ENCODE measurements around the gene FKBP1A. TPM values are rescaled to one million over a fixed set of nuclear protein-coding genes. Genes with fewer than 3 reads are reported as not detected.

FKBP1A gene
- polyA plus RNA-seq, 1 of the 3 experiments (the other 2 are of a cell fraction): 362 TPM

DNA sequence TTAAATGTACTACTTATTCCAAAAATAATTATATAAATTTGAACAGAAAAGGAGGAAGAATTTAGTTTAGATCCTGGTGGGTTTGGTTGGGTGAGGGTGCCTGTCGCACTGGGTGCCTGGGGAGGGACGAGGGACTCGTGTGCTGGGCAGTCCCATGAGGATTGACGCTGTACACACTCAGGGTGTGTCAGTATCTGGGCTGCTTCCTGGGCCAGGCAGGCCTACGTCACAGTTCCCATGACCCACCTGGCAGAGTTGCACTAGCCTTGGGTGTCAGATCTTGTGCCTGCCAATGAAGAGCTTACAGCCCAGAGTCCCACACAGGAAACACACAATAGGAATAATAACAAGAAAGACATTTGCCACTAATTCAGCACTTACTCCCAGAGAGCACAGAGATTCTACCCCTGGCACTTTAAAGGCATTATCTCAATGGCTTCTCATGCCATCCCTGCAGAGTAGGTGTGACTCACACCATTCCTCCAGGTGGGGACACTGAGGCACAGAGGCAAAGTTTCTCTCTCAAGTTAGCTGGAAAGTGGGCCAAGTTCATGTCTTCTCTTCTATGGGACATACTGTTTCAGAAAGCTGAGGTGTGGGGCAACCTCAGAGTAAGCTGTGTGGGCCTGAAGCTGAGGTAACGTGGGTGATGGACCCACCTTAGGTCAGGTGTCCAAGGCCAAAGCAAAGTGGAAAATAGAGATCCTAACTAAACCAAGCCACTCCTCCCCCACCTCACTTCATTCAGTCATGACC, 62.6 kb downstream of the FKBP1A start:
- Histone ChIP-seq H3F3A (replicated peaks; ENCODE audit: insufficient read depth) (no peaks in the 10 kb centered on the region), H3K9me2 (no peaks in the 10 kb centered on the region), H3K79me2 (ENCODE audit: insufficient read depth) (peaks cover 89% of the 10 kb centered on the region), H3K36me3 (replicated peaks in 1 of 2; ENCODE audit: control insufficient read depth in 1 of 2, insufficient read depth in 2 of 2, low read length in 1 of 2) (peaks cover 10 to 13% of the 10 kb centered on the region in 2 experiments), H4K20me1 (ENCODE audit: insufficient read depth) (peaks cover 13% of the 10 kb centered on the region; the same call in 1 of the 2 replicates), H3K9me3 (no peaks in the 10 kb centered on the region), H3K4me2 (no peak overlapping the region), H3K9ac (no peak overlapping the region), H3K4me3 (ENCODE audit: low read depth in 2 of 2, low read length in 1 of 2) (no peak overlapping the region), H3K27ac (ENCODE audit: low read depth in 2 of 2, low read length in 1 of 2) (no peak overlapping the region), H2AFZ (ENCODE audit: low read depth) (no peak overlapping the region), H3K4me1 (ENCODE audit: control insufficient read depth in 1 of 2, insufficient read depth in 2 of 2, low read depth in 1 of 2, low read length in 1 of 2) (peaks cover 19 to 22% of the 10 kb centered on the region in 2 experiments), H3K27me3 (ENCODE audit: insufficient read depth) (no peaks in the 10 kb centered on the region)
- TF ChIP-seq POLR2AphosphoS5 (IDR thresholded peaks at IDR 0.05; ENCODE audit: low read depth, low read length) (no peak), RFX5 (IDR thresholded peaks at IDR 0.05; ENCODE audit: low read length) (no peak), NRF1 (IDR thresholded peaks at IDR 0.05; ENCODE audit: low read depth, low read length) (no peak), FOXM1 (IDR thresholded peaks at IDR 0.05; ENCODE audit: low read depth) (no peak), RXRA (IDR thresholded peaks at IDR 0.05; ENCODE audit: borderline replicate concordance, low read depth) (no peak), SIN3A (IDR thresholded peaks at IDR 0.05; ENCODE audit: borderline replicate concordance, low read depth, low read length) (no peak), RCOR1 (IDR thresholded peaks at IDR 0.05; ENCODE audit: low read length) (no peak), SMC3 (IDR thresholded peaks at IDR 0.05; ENCODE audit: low read depth, low read length) (no peak), RAD21 (IDR thresholded peaks at IDR 0.05; ENCODE audit: low read length) (no peak), EZH2phosphoT487 (IDR thresholded peaks at IDR 0.05; ENCODE audit: borderline replicate concordance, low read depth) (no peak), NFIC (IDR thresholded peaks at IDR 0.05; ENCODE audit: borderline replicate concordance) (no peak), TEAD4 (IDR thresholded peaks at IDR 0.05; ENCODE audit: borderline replicate concordance, insufficient read depth) (no peak), ELF1 (IDR thresholded peaks at IDR 0.05) (no peak), GABPA (IDR thresholded peaks at IDR 0.05; ENCODE audit: low read depth) (no peak), JUND (IDR thresholded peaks at IDR 0.05) (no peak)
- TF ChIP-seq, protein P1, sequence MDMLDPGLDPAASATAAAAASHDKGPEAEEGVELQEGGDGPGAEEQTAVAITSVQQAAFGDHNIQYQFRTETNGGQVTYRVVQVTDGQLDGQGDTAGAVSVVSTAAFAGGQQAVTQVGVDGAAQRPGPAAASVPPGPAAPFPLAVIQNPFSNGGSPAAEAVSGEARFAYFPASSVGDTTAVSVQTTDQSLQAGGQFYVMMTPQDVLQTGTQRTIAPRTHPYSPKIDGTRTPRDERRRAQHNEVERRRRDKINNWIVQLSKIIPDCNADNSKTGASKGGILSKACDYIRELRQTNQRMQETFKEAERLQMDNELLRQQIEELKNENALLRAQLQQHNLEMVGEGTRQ (IDR thresholded peaks at IDR 0.05; ENCODE audit: borderline replicate concordance, low read depth, low read length): no peak
- TF ChIP-seq, protein P2, sequence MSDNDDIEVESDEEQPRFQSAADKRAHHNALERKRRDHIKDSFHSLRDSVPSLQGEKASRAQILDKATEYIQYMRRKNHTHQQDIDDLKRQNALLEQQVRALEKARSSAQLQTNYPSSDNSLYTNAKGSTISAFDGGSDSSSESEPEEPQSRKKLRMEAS (IDR thresholded peaks at IDR 0.05; ENCODE audit: low read depth): no peak
- TF ChIP-seq, protein P3, sequence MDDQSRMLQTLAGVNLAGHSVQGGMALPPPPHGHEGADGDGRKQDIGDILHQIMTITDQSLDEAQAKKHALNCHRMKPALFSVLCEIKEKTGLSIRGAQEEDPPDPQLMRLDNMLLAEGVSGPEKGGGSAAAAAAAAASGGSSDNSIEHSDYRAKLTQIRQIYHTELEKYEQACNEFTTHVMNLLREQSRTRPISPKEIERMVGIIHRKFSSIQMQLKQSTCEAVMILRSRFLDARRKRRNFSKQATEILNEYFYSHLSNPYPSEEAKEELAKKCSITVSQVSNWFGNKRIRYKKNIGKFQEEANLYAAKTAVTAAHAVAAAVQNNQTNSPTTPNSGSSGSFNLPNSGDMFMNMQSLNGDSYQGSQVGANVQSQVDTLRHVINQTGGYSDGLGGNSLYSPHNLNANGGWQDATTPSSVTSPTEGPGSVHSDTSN (IDR thresholded peaks at IDR 0.05): no peak
- TF ChIP-seq, protein P4, sequence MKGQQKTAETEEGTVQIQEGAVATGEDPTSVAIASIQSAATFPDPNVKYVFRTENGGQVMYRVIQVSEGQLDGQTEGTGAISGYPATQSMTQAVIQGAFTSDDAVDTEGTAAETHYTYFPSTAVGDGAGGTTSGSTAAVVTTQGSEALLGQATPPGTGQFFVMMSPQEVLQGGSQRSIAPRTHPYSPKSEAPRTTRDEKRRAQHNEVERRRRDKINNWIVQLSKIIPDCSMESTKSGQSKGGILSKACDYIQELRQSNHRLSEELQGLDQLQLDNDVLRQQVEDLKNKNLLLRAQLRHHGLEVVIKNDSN (IDR thresholded peaks at IDR 0.05; ENCODE audit: borderline replicate concordance, low read depth): no peak
- peak; percentile 3 for DNase-seq
- CTCF ChIA-PET: interaction anchor here (1.3 to 1.4 kb wide), 2 partner anchors 17 to 108 kb away, joined by 3 to 5 read pairs; no protein-coding TSS in a partner anchor
- POLR2A ChIA-PET: interaction anchor here (0.6 kb wide), 1 partner anchor 924 kb away, joined by 3 read pairs; no protein-coding TSS in a partner anchor
- 93% methylated on average over 6 of the region's 6 CpGs for WGBS (ENCODE audit: low lambda C conversion rate)

Measured in SK-N-SH (cell line).